Amygdala (tissue), 56 donors: ENCODE measurements around the gene SMYD3.
"Not testable (repeated sequence)": the region's sequence is repeated elsewhere in the genome, so short reads cannot be mapped to it uniquely, and the experiment has no call there.

Experiments used
- DNase-seq, 56 donors: peaks; one replicate each; lab custom pipeline; 2025; lab: John Stamatoyannopoulos, UW

The SMYD3 gene

DNA sequence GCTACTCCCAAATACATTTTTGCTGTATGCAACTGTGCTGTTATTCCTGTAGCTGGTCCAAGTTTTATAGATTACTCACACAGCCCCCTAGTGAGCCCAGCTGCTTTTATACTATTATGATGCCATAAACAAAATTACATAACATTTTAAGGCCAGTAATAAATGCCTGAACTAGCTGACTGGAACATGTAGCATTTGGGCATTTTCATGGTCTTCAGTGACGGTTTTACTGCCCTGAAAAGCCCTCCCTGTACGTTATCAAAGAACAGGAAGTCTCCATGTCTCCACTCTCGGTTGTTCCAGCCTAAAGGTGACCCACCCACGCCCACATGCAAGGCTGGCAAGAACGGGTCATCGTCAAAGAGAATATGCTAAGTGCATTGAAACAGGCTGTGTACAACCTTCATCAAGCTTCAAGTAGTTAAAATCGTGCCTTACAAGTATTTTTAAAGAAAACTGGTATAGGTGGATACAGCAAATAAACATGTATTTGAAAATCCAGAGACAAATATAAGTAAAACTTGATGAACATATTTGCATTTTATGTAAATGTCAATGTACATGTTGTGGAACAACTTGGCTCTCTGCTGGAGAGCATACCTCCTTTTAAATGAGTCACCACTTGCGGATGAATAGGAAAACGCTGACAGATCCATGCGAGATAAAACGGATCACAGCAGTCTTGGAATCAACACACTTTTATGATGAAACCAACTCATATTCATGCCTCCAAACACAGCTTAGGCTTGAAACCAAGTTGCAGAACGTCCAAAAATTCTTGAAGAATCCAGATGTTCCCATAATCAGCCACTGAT lies 520.5 kb downstream of the SMYD3 start:
- no peak for DNase-seq

DNA sequence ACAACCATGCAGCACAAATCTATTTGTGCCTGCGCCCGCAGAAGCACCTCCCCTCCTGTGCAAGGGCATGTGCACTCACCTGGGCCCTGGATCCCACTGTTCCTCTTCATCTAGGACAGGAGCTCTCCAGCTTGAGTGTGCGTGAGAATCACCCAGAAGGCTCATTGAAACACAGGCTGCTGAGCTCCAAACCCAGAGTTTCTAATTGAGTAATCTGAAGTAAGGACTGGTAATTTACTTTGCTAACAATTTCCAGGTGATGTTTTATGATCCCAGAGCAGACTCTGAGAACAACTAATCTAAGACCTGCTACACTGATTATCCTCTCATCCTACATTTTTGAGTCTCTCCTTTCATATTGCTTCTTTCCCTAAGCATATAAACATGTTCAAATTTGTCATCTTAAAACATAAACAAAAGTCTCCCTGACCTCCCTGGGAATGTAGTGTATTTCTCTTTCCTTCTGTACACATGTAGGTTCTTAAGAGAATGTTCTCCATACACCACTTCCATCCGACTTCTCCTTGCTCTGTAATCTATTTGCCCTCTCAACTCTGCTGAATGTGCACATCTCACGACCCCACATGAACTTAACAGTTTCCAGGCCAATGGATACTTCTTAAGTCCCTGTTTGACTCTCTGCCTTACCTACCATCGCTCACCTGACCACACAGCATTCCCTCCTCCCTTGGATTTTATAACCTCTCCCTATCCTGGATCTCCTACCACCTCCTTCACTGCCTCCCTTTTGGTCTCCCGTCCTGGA lies 522.5 kb downstream of the SMYD3 start:
- DNase-seq, result no peak

DNA sequence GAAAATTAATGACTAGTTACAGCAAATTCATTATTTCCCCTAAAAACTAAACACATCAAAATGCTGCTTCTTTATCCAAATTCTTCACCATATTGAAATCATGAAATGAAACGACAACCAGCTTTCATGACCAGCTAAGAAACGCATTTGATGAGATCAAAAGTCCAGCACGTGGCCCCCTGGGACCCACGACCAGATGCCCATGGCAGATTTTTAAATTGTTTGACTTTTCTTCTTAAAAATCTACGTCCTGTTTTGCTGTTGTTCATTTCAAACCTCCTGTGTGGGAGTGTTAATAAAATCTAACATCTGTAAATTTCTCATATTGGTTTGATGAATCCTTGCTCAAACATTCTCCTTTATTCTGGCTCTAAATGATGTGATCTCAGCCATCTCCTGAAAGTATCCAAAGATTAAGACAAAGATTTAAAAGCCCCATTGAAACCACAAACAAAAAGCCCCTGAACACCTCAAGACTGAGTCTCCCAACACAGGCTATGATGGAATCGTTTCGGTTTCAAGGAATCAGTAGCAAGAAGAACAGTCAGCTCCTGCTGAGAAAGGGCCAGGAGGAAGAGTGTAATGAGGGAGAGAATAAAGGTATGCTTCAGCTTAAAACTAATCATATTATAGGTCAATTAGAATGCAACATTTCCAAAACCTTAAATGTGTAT lies 523.6 kb downstream of the SMYD3 start:
- no peak for DNase-seq

DNA sequence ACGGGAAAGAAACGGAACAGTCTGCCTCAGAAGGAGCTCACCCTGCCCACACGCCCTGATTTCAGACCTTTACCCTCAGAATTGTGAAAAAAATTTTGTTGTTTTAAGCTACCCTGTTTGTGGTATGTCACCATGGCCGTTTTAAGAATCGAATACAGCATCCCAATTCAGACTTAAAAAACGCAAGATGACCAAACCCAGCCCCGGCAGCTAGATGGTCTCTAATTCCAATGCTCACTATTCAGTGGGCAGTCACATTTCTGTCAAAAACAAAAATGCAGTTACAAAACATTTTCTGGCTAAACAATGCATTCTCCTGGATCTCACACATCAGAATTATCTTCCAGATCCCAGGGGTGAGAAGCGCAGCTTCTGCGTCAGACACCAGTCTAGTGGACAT lies 527.5 kb downstream of the SMYD3 start:
- DNase-seq, result no peak

DNA sequence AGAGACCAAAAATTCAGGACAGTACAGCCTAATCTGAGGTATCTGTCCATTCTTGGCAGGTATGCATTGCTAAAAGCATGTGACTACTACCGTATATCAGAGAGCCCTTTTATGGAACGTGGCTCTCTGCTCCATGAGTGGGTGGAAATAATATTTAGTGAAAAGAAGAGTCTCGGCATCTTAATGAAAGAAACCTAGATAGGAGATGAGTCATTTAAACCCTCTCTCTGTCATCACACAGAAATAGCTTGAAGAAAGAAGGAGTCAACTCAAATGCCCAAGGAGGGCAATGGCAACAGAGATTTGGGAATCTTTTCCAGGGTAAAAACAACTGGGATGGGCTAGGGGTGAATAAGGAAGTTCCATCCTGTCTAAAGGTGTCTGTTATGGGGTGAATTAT lies 528.2 kb downstream of the SMYD3 start:
- no peak for DNase-seq

DNA sequence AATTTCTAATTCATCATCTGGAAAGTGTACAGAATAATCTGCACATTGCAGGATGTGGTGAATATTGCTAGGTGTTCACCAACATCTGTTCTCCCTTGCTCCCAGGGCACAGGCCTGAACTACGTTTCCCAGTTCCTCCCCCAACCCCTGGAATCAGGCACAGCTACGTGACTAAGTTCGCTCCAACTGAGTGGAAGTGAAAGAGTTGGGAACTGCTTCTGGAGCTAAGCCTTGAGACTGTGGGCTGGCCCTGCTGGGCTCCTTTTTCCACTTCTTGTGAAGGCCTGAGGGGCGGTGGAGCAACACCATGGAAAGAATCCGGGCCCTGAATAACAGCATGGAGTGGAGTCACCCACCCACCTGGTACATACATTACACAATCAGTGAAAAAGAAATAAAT lies 534.6 kb downstream of the SMYD3 start:
- no peak for DNase-seq

DNA sequence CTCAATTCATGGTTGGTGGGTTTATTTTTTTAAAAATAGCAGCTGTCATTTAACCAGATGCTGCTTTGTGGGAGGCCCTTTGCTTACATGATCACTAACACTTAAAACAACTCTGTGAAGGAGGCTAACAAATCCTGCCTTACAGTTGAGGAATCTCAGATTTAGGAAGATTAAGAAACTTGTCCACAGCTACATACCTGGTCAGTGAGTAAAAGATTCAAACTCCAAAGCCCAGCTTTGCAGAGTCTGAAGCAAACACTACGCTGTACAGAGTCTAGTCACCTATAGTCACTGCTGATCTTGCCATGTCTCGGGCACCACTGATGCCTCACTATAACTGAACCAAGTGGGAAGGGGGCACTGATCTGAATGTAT lies 535.4 kb downstream of the SMYD3 start:
- no peak for DNase-seq

DNA sequence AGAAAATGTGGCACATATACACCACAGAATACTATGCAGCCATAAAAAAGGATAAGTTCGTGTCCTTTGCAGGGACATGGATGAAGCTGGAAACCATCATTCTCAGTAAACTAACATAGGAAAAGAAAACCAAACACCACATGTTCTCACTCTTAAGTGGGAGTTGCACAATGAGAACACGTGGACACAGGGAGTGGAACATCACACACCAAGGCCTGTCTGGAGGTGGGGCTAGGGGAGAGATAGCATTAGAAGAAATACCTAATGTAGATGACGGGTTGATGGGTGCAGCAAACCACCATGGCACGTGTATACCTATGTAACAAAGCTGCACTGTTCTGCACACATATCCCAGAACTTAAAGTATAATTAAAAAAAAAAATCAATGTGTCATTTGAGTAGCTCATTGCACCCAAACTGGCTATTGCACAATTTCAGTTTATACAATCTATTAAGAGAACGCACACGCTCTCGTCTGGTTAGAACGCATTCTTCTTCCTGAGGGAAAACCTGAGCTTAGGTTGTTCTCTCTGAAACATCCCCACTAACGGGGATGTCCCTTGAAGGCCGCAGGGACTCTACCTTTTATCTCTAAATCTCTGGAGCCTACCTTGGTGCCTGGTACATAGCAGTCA lies 535.9 kb downstream of the SMYD3 start:
- DNase-seq, result not testable (repeated sequence)

DNA sequence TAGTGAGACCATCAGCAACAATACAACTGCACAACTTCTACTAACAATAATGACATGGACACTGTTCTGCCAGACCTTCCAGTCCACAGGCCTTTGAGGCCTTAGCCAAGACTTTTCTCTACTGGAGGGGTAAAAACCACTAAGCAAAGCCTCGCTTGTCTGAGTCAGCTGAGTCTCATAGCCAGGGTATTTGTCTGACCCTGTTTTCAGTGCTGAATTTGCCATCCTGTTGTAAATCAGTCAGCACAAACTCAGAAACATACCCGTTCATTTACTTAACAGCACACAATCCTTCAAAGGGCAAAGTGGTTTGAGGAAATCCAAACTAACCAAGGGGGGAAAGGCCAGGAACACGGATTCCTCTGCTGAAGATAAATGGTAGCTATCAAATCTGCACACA lies 537.8 kb downstream of the SMYD3 start:
- DNase-seq, result no peak

DNA sequence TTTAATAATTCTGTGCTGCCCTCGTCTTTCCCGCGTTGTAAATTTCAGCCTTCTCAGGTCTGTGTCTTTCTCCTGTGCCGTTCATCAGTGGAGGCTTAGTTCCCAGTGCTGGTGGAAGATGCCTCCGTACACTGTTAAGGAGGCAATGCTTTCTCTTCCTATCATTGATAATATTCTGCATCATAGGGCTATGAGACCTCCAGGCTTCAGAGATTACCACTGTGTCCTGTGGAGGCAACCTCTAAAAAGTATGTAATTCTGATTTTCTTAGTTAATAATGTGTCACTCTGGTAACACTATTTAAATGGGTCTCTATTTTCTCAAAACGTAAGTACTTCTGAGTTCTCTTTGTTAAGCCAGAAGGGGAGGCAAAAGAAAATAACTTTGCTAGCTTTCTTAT lies 538.3 kb downstream of the SMYD3 start:
- no peak for DNase-seq

DNA sequence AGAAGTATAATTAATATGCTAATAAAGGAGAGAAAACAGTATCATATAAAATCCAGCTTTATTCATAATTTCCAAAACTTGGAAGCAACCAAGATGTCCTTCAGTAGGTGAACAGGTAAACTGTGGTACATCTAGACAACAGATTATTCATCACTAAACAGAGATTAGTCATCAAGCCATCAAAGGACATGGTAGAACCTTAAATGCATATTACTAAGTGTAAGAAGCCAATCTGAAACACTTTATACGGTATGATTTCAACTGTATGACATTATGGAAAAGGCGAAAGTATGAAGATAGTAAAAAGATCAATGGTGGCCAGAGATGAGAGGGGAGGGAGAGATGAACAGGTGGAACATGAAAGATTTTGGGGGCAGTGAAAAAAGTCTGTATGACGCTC lies 541.7 kb downstream of the SMYD3 start:
- DNase-seq, result no peak

DNA sequence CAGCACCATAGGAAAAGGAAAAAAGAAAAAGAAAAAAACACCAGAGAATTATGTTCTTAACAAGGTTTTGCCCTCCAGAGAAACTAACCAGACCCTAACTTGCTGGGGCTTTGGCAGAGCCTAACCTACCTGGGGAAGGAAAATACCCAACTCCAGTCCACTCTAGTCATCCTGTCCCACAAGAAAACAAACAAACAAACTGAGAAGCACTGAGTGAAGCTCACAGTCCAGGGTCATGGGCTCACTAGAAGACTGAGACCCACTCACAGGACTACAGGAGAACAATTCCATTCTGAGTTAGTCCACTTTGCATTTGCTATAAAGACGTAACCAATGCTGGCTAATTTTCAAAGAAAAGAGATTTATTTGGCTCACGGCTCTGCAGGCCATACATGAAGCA lies 543.4 kb downstream of the SMYD3 start:
- no peak for DNase-seq

DNA sequence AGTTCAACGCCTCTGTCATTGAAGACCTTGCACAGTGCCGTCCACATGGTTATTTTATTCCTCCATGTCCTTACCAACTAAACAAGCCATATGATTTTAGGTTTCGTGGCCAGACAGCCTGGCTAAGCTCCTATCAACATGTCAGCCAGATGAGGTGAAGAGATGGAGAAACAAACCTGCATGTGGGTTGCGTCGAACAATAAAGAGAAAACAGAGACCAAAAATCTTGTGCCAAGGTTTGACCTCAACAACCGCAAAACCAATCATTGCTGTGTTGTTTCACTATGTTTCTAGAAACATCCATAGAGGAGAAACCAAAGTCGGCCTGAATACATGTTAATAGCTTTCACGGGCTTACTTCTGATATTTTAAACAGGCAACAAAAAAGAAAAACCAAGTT lies 544.6 kb downstream of the SMYD3 start:
- DNase-seq, result no peak

DNA sequence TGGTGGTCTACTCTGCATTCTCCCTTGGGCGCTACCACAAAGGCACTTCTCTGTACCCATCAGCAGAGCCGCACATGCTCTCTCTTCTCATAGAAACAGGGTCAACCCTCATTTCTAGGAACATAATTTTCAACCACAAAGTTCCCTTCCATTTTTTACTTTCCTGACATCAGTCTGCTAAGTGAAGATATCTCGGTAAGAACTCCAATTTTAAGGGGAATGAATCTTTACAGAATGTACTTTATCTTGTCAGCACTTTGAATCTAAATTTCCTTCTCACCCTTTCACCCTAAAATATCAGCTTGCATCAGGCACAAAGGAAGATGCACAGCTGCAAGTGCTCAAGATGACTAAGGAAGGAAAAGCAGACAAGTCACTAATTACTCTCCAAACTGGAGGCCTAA lies 545.9 kb downstream of the SMYD3 start:
- no peak for DNase-seq

DNA sequence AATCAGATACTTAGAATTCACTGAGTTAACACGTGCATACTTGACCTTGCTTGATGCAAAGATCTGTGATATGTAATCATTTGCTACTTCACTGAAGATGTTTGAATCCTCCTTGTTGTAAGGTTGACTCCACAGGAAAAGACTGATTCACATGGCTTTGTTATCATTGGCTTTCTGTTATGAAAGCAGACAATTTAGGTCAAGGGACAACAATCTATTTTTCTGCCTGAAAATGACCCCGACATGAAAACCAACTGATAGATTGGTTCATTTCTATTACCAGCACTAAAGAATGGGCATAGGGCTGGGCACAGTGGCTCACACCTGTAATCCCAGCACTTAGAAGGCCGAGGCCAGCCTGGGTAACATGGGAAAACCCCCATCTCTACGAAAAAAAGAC lies 546.9 kb downstream of the SMYD3 start:
- DNase-seq, result no peak

DNA sequence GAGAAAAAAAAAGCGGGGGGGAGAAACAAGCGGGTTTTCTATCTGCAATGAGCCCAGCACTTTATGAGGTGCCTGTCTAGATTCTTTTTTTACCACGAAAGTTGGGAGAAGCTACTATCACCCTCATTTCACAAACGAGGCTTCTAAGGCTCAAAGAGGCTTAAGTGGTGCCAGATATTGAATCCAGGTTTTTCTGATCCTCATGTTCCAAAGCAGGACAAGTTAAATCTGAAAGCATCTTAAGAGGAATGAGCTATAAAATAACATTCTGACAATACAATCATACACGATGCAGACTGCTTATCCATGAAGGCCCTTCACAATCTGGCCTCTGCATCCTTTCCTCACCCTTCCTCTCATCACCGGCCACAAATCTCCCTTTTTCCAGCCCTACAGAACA lies 549.1 kb downstream of the SMYD3 start:
- DNase-seq, result no peak

DNA sequence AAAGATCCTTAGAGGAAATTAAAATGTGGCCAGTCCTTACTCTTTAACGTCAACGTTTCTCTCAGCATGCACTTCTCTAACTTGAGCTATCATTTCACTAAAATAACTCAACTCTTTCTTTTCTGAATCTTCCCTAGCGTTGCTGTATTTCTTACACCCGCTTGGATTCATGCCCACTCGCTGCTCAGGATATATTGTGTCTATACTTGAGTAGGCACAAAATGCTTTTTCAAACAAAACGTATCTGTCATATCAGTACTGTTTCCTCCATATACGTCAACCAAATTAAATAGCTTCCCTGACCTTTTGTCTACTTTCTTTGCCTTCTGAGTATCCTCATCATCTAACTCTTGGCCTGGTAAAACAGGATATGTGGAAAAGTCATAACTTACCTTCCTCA lies 549.7 kb downstream of the SMYD3 start:
- no peak for DNase-seq

DNA sequence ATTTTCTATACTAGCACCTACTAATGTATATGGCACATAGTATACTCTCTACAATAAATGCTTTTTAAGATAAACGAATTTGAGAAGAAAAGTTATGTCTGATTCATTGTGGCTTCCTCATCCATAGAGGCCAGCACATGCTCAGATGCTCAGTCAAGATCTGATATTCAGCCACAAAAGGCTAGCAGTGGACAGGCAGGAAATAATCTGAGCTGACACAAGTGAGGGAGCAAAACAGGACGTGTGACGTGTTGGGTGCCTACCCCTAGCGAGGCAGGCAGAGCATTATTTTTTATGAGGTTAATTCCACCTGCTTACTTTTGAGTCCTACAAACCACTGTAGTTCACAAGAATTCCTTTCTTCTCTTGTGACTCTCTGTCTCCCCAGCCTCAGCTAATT lies 550.9 kb downstream of the SMYD3 start:
- DNase-seq, result no peak

DNA sequence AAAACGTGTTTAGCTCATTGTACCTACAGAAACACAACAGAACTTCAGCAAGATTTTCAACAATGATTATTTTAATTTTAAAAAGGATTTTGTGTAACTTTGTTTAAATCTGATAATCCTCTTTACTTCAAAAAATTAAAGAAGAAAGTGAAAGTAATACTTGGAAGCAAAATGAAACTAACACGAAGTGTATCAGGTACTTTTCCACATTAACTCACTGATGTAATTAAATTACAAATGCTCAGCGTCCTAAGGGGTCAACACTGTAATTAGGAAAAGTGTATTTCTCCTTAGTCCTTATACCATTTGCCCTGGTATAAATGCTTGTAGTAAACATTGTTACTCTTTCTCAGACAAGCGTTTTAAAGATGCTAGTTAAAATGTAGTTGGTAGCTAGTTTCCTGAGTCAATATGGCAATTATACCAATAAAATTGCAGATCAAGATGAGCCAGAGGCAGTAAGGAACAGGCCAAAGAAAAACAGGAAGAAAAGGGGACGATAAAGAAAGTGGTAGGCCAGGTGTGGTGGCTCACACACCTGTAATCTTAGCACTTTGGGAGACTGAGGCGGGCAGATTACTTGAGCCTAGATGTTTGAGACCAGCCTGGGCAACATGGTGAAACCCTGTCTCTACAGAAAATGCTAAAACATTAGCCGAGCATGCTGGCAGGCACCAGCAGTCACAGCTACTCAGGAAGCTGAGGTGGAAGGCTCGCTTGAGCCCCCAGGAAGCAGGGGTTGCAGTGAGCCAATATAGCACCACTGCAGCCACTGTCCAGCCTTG lies 553.0 kb downstream of the SMYD3 start:
- DNase-seq, result no peak

DNA sequence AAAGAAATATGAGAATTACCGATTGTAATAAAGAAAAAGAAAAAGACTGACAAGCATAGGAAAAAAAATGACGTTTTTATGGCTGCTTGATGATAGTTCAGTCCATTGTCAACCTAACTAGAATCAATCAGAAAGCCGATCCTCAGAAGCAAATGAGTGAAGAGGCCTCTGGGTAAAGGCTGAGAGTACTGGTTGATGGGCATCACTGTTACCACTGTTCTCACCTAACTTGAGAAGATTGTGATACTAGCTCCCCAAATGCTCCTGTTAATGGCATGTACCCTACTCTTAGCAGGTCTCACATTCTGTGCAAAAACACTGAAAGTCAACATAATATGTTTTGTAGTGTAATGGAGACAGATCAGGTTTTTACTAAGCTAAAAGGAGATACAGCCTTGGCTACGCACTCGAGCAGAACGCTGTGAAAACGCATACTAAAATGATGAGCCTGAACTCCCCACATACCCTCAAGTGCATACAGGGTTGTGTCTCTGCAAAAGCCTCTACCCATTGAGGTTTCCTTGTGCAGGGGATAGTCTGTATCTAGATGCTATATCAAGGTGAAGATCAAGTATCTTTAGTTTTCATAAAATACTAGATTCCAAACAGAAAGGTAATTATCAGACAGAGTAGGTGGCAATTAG lies 554.6 kb downstream of the SMYD3 start:
- no peak for DNase-seq
